ENCODE results near the gene EFCAB11. TPM values are rescaled to one million over a fixed set of nuclear protein-coding genes. Genes with fewer than 3 reads are reported as not detected.

The EFCAB11 gene
- polyA plus RNA-seq, 1 donor (not counting 4 experiments of a cell fraction or from before 2014, with no cell fraction given): 12.9 TPM

DNA sequence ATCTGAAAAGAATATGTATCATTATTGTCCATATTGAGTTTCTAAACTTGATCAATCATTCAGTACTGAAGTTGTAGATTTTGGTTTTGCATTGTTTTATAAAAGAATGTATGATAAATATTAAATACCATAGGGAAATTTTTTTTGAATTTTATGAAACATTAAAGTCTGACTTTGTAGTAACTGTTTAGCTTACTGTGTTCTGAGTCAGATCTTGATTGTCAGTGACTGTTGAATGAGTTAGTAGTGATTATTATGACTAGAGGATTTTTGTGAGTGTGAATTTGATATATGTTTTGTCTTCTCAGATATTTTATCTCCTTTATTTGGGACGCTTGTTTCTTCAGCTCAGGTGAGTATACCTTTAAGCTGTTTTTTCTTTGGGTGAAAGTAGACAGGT lies 11.3 kb upstream of the EFCAB11 start:
- Histone ChIP-seq H2AFZ (ENCODE audit: control insufficient read depth, low read length) (no peak overlapping the region), H3K4me2 (ENCODE audit: control insufficient read depth, extremely low read depth, insufficient read depth, low read depth, low read length) (no peak overlapping the region), H3K27me3 (ENCODE audit: control insufficient read depth, extremely low read depth, insufficient read depth, low read length) (no peaks in the 10 kb centered on the region), H3K4me3 (ENCODE audit: control insufficient read depth in 2 of 3, extremely low read depth in 1 of 3, insufficient read depth in 2 of 3, low read depth in 1 of 3, low read length in 3 of 3) (no peak overlapping the region), H3K79me2 (ENCODE audit: control insufficient read depth, insufficient read depth, low read length) (peaks cover 7% of the 10 kb centered on the region), H3K4me1 (ENCODE audit: control insufficient read depth, extremely low read depth, insufficient read depth, low read length) (no peaks in the 10 kb centered on the region), H3K9me3 (ENCODE audit: control insufficient read depth, low read depth, low read length) (no peaks in the 10 kb centered on the region), H3K36me3 (ENCODE audit: control insufficient read depth in 2 of 2, extremely low read depth in 1 of 2, insufficient read depth in 2 of 2, low read length in 2 of 2) (peaks cover 11 to 28% of the 10 kb centered on the region in 2 experiments), H3K9me1 (ENCODE audit: control insufficient read depth, extremely low read depth, insufficient read depth, low read length) (no peaks in the 10 kb centered on the region), H3K9ac (ENCODE audit: control insufficient read depth, extremely low read depth, insufficient read depth, low read length) (no peak overlapping the region), H4K20me1 (ENCODE audit: control insufficient read depth, extremely low read depth, insufficient read depth, low read length) (no peaks in the 10 kb centered on the region), H3K27ac (ENCODE audit: control insufficient read depth, insufficient read depth, low read length) (no peak overlapping the region)
- TF ChIP-seq CTCF (optimal IDR thresholded peaks at IDR 0.05 in 1 of 3, IDR thresholded peaks at IDR 0.05 in 1 of 3, conservative IDR thresholded peaks at IDR 0.05 in 1 of 3; ENCODE audit: extremely low read depth in 1 of 3, insufficient read depth in 2 of 3, low read length in 3 of 3): no peak
- FAIRE-seq: no peak
- DNase-seq (ENCODE audit: low read depth, low spot score): no peak
- dilution Hi-C loops (cut with MboI; ENCODE audit: extremely low pct_ligation_motif_present, low sequenced_read_pairs): no loop called here

GRCh38 chr14:89963288-89963978 lies 8.9 kb upstream of the EFCAB11 start:
- dilution Hi-C loops (cut with MboI; ENCODE audit: extremely low pct_ligation_motif_present, low sequenced_read_pairs): no loop called here
- TF ChIP-seq CTCF (optimal IDR thresholded peaks at IDR 0.05 in 1 of 3, IDR thresholded peaks at IDR 0.05 in 1 of 3, conservative IDR thresholded peaks at IDR 0.05 in 1 of 3; ENCODE audit: extremely low read depth in 1 of 3, insufficient read depth in 2 of 3, low read length in 3 of 3) (no peak), EZH2 (IDR thresholded peaks at IDR 0.05; ENCODE audit: low read length) (no peak)
- no peaks in the 10 kb centered on the region for H3K27me3 ChIP-seq (ENCODE audit: control insufficient read depth, extremely low read depth, insufficient read depth, low read length)
- no peak overlapping the region for H3K4me2 ChIP-seq (ENCODE audit: control insufficient read depth, extremely low read depth, insufficient read depth, low read depth, low read length)
- no peak for DNase-seq (ENCODE audit: low read depth, low spot score)
- H4K20me1 ChIP-seq (ENCODE audit: control insufficient read depth, extremely low read depth, insufficient read depth, low read length): no peaks in the 10 kb centered on the region
- H3K9ac ChIP-seq (ENCODE audit: control insufficient read depth, extremely low read depth, insufficient read depth, low read length): no peak overlapping the region
- no peak overlapping the region for H3K27ac ChIP-seq (ENCODE audit: control insufficient read depth, insufficient read depth, low read length)
- H3K9me3 ChIP-seq (ENCODE audit: control insufficient read depth, low read depth, low read length): no peaks in the 10 kb centered on the region
- no peaks in the 10 kb centered on the region for H3K4me1 ChIP-seq (ENCODE audit: control insufficient read depth, extremely low read depth, insufficient read depth, low read length)
- no peak overlapping the region for H3K4me3 ChIP-seq (ENCODE audit: control insufficient read depth in 2 of 3, extremely low read depth in 1 of 3, insufficient read depth in 2 of 3, low read depth in 1 of 3, low read length in 3 of 3)
- H3K9me1 ChIP-seq (ENCODE audit: control insufficient read depth, extremely low read depth, insufficient read depth, low read length): no peaks in the 10 kb centered on the region
- FAIRE-seq: no peak
- H3K79me2 ChIP-seq (ENCODE audit: control insufficient read depth, insufficient read depth, low read length): peaks cover 12% of the 10 kb centered on the region
- H2AFZ ChIP-seq (ENCODE audit: control insufficient read depth, low read length): no peak overlapping the region
- peaks cover 13 to 31% of the 10 kb centered on the region in 2 experiments for H3K36me3 ChIP-seq (ENCODE audit: control insufficient read depth in 2 of 2, extremely low read depth in 1 of 2, insufficient read depth in 2 of 2, low read length in 2 of 2)
